Activated naive CD8-positive, alpha-beta T cell treated with anti-CD3 and anti-CD28 coated beads, Interleukin-2, amount 50 U/mL, for 24 hours (primary cell): ENCODE results near the gene DCBLD1.

ENCODE experiments used
- ATAC-seq: fragments of 150-1000 bp; cut with Tn5 transposase; one replicate; pipeline ENCODE4 v1.10.0; 2021
- DNase-seq: peaks from one replicate; pipeline ENCODE4 v3.0.0; 2021
- H3K27ac Mint-ChIP-seq: one replicate; pipeline ENCODE4 v1.8.0; 2021; ENCODE audit warnings: mild to moderate bottlenecking, mixed read lengths
- H3K27me3 Mint-ChIP-seq: one replicate; pipeline ENCODE4 v1.8.0; 2021; ENCODE audit warnings: mixed read lengths
- H3K36me3 Mint-ChIP-seq: one replicate; pipeline ENCODE4 v1.8.0; 2021; ENCODE audit warnings: low read depth, mixed read lengths
- H3K4me1 Mint-ChIP-seq: one replicate; pipeline ENCODE4 v1.8.0; 2021; ENCODE audit warnings: mixed read lengths
- H3K4me3 Mint-ChIP-seq: one replicate; pipeline ENCODE4 v1.8.0; 2021; ENCODE audit warnings: mild to moderate bottlenecking, moderate library complexity, mixed read lengths
- H3K9me3 Mint-ChIP-seq: one replicate; pipeline ENCODE4 v1.8.0; 2021; ENCODE audit warnings: mixed read lengths

The DCBLD1 gene

GRCh38 chr6:117483004-117483644 lies 650 bp downstream of the DCBLD1 start:
- H3K27me3 Mint-ChIP-seq: peaks cover 44% of the 10 kb centered on the region
- peak overlapping the region; percentile 64 for H3K27ac Mint-ChIP-seq
- H3K4me3 Mint-ChIP-seq: peak overlapping the region; percentile 88
- ATAC-seq (peak; percentile 9), DNase-seq (peak; percentile 33)
- H3K4me1 Mint-ChIP-seq: peaks cover 15% of the 10 kb centered on the region
- no peaks in the 10 kb centered on the region for H3K36me3 Mint-ChIP-seq
- H3K9me3 Mint-ChIP-seq: no peaks in the 10 kb centered on the region

- DNase-seq: no peak
- Mint-ChIP-seq H3K27ac (peak overlapping the region; percentile 64), H3K36me3 (no peaks in the 10 kb centered on the region), H3K4me1 (peaks cover 15% of the 10 kb centered on the region), H3K27me3 (peaks cover 43% of the 10 kb centered on the region), H3K4me3 (peak overlapping the region; percentile 88), H3K9me3 (no peaks in the 10 kb centered on the region)
- no peak for ATAC-seq
Observed at GRCh38 chr6:117483645-117484016, 1.2 kb downstream of the DCBLD1 start.

GRCh38 chr6:117484052-117484646 lies 1.7 kb downstream of the DCBLD1 start:
- Mint-ChIP-seq H3K27me3 (peaks cover 41% of the 10 kb centered on the region), H3K4me3 (peak overlapping the region; percentile 88), H3K36me3 (no peaks in the 10 kb centered on the region), H3K27ac (no peak overlapping the region), H3K4me1 (peaks cover 15% of the 10 kb centered on the region), H3K9me3 (no peaks in the 10 kb centered on the region)
- DNase-seq: no peak
- ATAC-seq: no peak

- H3K36me3 Mint-ChIP-seq: no peaks in the 10 kb centered on the region
- no peak overlapping the region for H3K4me3 Mint-ChIP-seq
- H3K4me1 Mint-ChIP-seq: peaks cover 15% of the 10 kb centered on the region
- ATAC-seq: no peak
- H3K27me3 Mint-ChIP-seq: peaks cover 34% of the 10 kb centered on the region
- no peak for DNase-seq
- no peaks in the 10 kb centered on the region for H3K9me3 Mint-ChIP-seq
- H3K27ac Mint-ChIP-seq: no peak overlapping the region
Observed at GRCh38 chr6:117485433-117485832, 3.0 kb downstream of the DCBLD1 start.

- Mint-ChIP-seq H3K4me3 (no peak overlapping the region), H3K4me1 (peaks cover 3% of the 10 kb centered on the region), H3K27ac (no peak overlapping the region), H3K36me3 (no peaks in the 10 kb centered on the region), H3K27me3 (peaks cover 17% of the 10 kb centered on the region), H3K9me3 (no peaks in the 10 kb centered on the region)
- DNase-seq (no peak), ATAC-seq (no peak)
Observed at GRCh38 chr6:117487821-117488220, 5.3 kb downstream of the DCBLD1 start.

GRCh38 chr6:117489003-117489402 lies 6.5 kb downstream of the DCBLD1 start:
- Mint-ChIP-seq H3K27me3 (peaks cover 12% of the 10 kb centered on the region), H3K4me1 (no peaks in the 10 kb centered on the region), H3K27ac (no peak overlapping the region), H3K9me3 (no peaks in the 10 kb centered on the region), H3K4me3 (no peak overlapping the region), H3K36me3 (no peaks in the 10 kb centered on the region)
- DNase-seq (no peak), ATAC-seq (no peak)

- H3K4me1 Mint-ChIP-seq: peaks cover 6% of the 10 kb centered on the region
- no peak for DNase-seq
- no peak for ATAC-seq
- H3K27me3 Mint-ChIP-seq: peaks cover 2% of the 10 kb centered on the region
- no peak overlapping the region for H3K27ac Mint-ChIP-seq
- H3K36me3 Mint-ChIP-seq: no peaks in the 10 kb centered on the region
- H3K4me3 Mint-ChIP-seq: no peak overlapping the region
- no peaks in the 10 kb centered on the region for H3K9me3 Mint-ChIP-seq
Observed at GRCh38 chr6:117491916-117492315, 9.4 kb downstream of the DCBLD1 start.

GRCh38 chr6:117493470-117493869 lies 11.0 kb downstream of the DCBLD1 start:
- H3K4me1 Mint-ChIP-seq: peaks cover 12% of the 10 kb centered on the region
- H3K4me3 Mint-ChIP-seq: no peak overlapping the region
- H3K27me3 Mint-ChIP-seq: no peaks in the 10 kb centered on the region
- H3K27ac Mint-ChIP-seq: no peak overlapping the region
- H3K9me3 Mint-ChIP-seq: no peaks in the 10 kb centered on the region
- DNase-seq (no peak), ATAC-seq (no peak)
- no peaks in the 10 kb centered on the region for H3K36me3 Mint-ChIP-seq

GRCh38 chr6:117494283-117494682 lies 11.8 kb downstream of the DCBLD1 start:
- Mint-ChIP-seq H3K27ac (no peak overlapping the region), H3K4me1 (peaks cover 12% of the 10 kb centered on the region), H3K4me3 (no peak overlapping the region), H3K36me3 (no peaks in the 10 kb centered on the region), H3K27me3 (no peaks in the 10 kb centered on the region), H3K9me3 (no peaks in the 10 kb centered on the region)
- ATAC-seq (no peak), DNase-seq (no peak)

GRCh38 chr6:117494694-117495318 lies 12.3 kb downstream of the DCBLD1 start:
- H3K4me3 Mint-ChIP-seq: no peak overlapping the region
- no peak overlapping the region for H3K27ac Mint-ChIP-seq
- ATAC-seq (no peak), DNase-seq (no peak)
- H3K27me3 Mint-ChIP-seq: no peaks in the 10 kb centered on the region
- peaks cover 12% of the 10 kb centered on the region for H3K4me1 Mint-ChIP-seq
- H3K36me3 Mint-ChIP-seq: no peaks in the 10 kb centered on the region
- H3K9me3 Mint-ChIP-seq: no peaks in the 10 kb centered on the region

- no peaks in the 10 kb centered on the region for H3K9me3 Mint-ChIP-seq
- no peak overlapping the region for H3K4me3 Mint-ChIP-seq
- DNase-seq (no peak), ATAC-seq (no peak)
- no peaks in the 10 kb centered on the region for H3K27me3 Mint-ChIP-seq
- H3K4me1 Mint-ChIP-seq: peaks cover 12% of the 10 kb centered on the region
- H3K36me3 Mint-ChIP-seq: no peaks in the 10 kb centered on the region
- no peak overlapping the region for H3K27ac Mint-ChIP-seq
Observed at GRCh38 chr6:117495425-117495824, 13.0 kb downstream of the DCBLD1 start.

- Mint-ChIP-seq H3K4me3 (no peak overlapping the region), H3K4me1 (peaks cover 12% of the 10 kb centered on the region), H3K27me3 (no peaks in the 10 kb centered on the region), H3K36me3 (no peaks in the 10 kb centered on the region), H3K9me3 (no peaks in the 10 kb centered on the region), H3K27ac (no peak overlapping the region)
- ATAC-seq (no peak), DNase-seq (no peak)
Observed at GRCh38 chr6:117495869-117496268, 13.4 kb downstream of the DCBLD1 start.

- no peak overlapping the region for H3K27ac Mint-ChIP-seq
- no peaks in the 10 kb centered on the region for H3K27me3 Mint-ChIP-seq
- H3K36me3 Mint-ChIP-seq: no peaks in the 10 kb centered on the region
- DNase-seq (no peak), ATAC-seq (no peak)
- H3K4me3 Mint-ChIP-seq: no peak overlapping the region
- H3K9me3 Mint-ChIP-seq: no peaks in the 10 kb centered on the region
- peaks cover 12% of the 10 kb centered on the region for H3K4me1 Mint-ChIP-seq
Observed at GRCh38 chr6:117496383-117496990, 14.0 kb downstream of the DCBLD1 start.

- Mint-ChIP-seq H3K27me3 (no peaks in the 10 kb centered on the region), H3K4me3 (no peak overlapping the region), H3K27ac (no peak overlapping the region), H3K36me3 (no peaks in the 10 kb centered on the region), H3K4me1 (peaks cover 12% of the 10 kb centered on the region), H3K9me3 (no peaks in the 10 kb centered on the region)
- ATAC-seq (no peak), DNase-seq (no peak)
Observed at GRCh38 chr6:117497237-117497636, 14.8 kb downstream of the DCBLD1 start.

- H3K27me3 Mint-ChIP-seq: no peaks in the 10 kb centered on the region
- H3K27ac Mint-ChIP-seq: peak overlapping the region; percentile 37
Observed at GRCh38 chr6:117498159-117498558, 15.7 kb downstream of the DCBLD1 start.

More at GRCh38 chr6:117498159-117498558, 15.7 kb downstream of the DCBLD1 start:
- Mint-ChIP-seq H3K36me3 (no peaks in the 10 kb centered on the region), H3K4me3 (no peak overlapping the region), H3K9me3 (no peaks in the 10 kb centered on the region), H3K4me1 (peaks cover 12% of the 10 kb centered on the region)
- ATAC-seq: no peak
- no peak for DNase-seq
